ENCODE measurements around the gene PIGM.

PIGM gene

GRCh38 chr1:159989581-159989980, 42.2 kb downstream of the PIGM start:
- no peak for DNase-seq (ENCODE audit: low read depth in 2 of 2)

DNA sequence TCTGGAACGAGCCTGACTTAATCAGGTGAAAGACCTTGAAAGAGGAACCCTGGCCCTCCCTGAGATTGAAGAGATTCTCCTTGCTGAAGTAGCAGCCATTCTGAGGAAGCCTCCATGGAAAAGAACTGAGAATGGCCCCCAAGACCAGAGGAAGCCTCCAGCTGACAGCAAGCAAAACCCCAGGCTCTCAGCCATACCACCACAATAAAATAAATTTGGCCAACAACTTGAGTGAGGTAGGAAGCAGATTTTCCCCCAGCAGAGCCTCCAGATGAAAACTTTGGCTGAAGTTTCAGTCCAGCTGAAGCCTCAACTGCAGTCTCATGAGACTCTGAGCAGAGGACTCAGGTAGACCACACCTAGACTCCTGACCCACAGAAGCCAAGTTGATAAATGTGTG, 43.8 kb downstream of the PIGM start:
- DNase-seq (ENCODE audit: low read depth in 2 of 2) = no peak

DNA sequence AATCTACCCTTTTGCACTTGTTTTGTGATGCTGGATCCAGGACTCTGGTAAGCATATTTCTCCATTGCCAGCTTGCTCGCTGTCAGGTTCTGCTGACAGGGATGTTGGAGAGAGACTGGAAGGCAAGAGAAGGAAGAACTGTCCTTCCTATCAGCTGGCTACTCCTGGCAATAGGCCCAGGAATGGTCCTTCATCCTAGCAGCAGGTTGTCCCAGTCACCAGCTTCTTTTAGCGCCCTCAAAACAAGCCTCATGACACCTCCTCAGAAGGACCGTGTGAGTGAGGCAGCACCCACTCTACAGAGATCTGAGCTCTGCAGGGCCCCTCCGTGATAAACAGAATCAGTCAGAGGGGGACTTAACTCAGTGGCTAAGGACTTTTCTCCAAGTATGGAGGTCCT, 44.6 kb downstream of the PIGM start:
- DNase-seq (ENCODE audit: low read depth in 2 of 2) = no peak

DNA sequence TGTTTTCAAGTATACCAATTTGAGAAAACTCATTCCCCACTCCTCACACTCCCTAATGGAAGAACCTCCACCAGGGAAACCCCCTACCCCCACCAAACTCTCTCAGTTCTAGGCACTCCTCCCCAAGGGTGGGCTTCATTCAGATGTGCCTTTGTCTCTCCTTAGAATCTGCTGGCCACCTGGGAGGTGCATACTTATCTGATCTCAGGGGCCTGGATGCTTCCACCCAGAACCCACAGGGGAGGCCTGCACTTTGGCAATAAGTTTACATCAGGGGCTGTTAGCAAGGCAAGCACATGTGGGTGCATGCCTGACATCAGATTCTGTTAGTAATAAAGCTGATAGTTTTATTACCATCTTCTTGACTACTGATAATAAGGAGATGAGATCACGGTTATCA, 45.3 kb downstream of the PIGM start:
- DNase-seq (ENCODE audit: low read depth in 2 of 2) = no peak

DNA sequence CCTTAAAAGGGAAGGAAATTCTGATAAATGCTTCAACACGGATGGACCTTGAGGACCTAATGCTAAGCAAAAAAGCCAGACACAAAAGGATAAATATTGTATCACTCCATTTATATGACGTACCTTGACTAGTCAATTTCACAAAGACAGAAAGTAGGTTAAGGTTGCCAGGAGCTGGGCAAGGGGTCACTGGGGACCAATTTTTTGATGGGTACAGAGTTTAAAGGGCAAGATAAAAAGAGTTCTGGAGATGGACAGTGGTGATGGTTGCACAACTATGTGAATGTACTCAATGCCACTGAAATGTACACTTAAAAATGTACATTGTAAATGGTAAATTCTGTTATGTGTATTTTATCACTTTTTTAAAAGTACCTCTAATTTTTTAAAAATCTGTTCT, 45.7 kb downstream of the PIGM start:
- DNase-seq (ENCODE audit: low read depth in 2 of 2) = no peak

DNA sequence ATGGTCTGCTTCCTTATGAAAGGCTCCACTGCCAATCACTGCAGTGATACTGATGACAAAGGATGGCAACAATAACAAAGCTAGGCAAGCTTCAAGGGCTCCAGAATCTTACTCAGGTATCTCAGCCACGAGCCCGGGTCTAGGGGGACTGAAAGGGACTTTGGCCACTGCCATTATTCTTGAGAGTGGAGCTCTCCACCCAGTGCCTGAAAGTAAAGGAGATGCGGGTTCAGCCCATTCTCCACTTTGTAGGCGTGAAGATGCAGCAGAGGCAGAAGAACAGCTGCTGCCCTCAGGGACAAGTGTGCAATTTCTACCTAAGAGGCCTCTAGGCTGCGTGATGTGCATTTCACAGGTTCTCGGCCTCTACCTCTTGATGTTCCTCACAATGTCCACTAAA, 46.3 kb downstream of the PIGM start:
- DNase-seq (ENCODE audit: low read depth in 2 of 2) = no peak

GRCh38 chr1:159983681-159984080, 48.1 kb downstream of the PIGM start:
- no peak for DNase-seq (ENCODE audit: low read depth in 2 of 2)

GRCh38 chr1:159982280-159982679, 49.5 kb downstream of the PIGM start:
- no peak for DNase-seq (ENCODE audit: low read depth in 2 of 2)

DNA sequence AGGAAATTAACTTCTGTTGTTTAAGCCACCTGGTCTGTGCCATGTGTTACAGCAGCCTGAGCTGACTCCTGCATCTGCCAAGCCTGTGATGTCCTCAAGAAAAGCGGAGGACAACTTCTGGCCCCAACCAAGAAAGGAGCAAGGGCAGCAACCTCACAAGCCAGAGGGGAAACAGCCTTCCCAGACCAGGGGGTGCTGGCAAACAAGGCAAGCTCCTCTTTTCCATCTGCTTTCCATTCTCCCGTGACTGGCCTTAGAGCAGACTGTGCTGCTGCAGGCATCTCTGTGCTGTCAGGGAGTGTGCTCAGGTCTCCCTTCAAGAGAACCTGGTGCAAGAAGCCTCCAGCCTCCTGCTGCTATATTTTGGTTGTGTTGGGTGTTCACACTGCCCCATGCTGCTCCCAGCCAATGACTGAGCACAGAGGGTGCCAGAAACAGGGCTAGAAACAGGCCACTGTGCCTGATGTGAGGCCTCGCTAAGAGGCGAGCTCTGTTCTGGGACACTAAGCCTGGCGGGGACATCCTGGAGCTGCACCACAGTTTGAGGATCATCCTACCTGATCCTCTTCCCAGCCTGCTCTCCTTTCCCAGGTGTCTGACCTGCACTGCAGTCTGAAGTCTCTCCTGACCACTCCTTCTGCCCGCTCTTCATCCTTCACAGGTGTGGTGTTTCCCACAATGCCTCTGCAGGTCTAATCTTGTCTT, 50.3 kb downstream of the PIGM start:
- DNase-seq (ENCODE audit: low read depth in 2 of 2) = no peak

GRCh38 chr1:159980786-159981185, 51.0 kb downstream of the PIGM start:
- no peak for DNase-seq (ENCODE audit: low read depth in 2 of 2)

- no peak for DNase-seq (ENCODE audit: low read depth in 2 of 2)
These were observed 51.7 kb downstream of the PIGM start for GRCh38 chr1:159980076-159980475.

DNA sequence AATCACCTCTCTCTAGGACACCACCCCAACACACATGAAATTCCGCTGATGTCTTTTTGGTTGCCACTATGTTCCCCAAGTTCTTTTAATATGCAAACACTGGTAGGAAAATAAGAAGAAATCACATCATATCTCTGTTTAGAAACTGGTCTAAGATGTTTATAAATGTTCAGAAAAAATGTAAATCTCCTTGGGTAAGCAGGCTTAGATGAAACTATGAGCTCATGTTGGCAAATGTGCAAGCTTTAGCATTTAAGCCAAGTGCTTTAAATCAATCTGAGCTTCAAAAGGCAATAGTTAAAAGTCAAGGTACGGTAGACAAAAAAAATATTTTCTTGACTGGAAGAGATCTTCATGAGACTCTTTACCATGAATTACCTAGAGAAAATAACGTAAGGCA, 52.5 kb downstream of the PIGM start:
- no peak for DNase-seq (ENCODE audit: low read depth in 2 of 2)

DNA sequence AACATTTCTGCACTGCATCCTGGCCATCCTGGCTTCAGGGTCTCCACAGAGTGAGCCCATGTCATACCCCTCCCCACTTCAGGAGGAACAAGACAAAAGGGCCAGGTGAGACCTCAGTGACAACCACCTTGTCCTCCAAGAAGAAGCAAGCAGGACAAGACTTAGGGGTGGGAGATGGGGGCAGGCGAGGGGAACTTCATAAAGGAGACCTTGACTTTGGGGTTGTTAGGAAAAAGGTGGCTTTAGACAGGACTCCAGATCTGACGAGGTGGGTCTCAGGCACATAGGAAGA, 53.7 kb downstream of the PIGM start:
- DNase-seq (ENCODE audit: low read depth in 2 of 2) = no peak

GRCh38 chr1:159977364-159978106, 54.3 kb downstream of the PIGM start:
- DNase-seq (ENCODE audit: low read depth in 2 of 2) = no peak
